ENCODE results near the gene BCAP31. TPM values are rescaled to one million over a fixed set of nuclear protein-coding genes. Genes with fewer than 3 reads are reported as not detected.

The BCAP31 gene
- total RNA-seq, 1 experiment from 2014 or later, result 138 TPM

GRCh38 chrX:153686711-153687110, 37.5 kb downstream of the BCAP31 start:
- Histone ChIP-seq H2BK12ac (ENCODE audit: insufficient read length, low read depth, low read length) (no peak overlapping the region), H3K14ac (ENCODE audit: insufficient read depth, low read length) (no peak overlapping the region), H3K23ac (ENCODE audit: insufficient read length, low read depth, low read length) (no peak overlapping the region), H3K27ac (ENCODE audit: insufficient read length, low read depth, low read length) (no peak overlapping the region), H3K4me2 (ENCODE audit: insufficient read depth, insufficient read length, low read length) (no peak overlapping the region), H3K56ac (ENCODE audit: insufficient read length, low read depth, low read length) (no peak overlapping the region), H3K79me1 (ENCODE audit: insufficient read depth, low read depth, low read length, poor library complexity, severe bottlenecking) (no peaks in the 10 kb centered on the region), H4K20me1 (ENCODE audit: control insufficient read depth, insufficient read depth, insufficient read length) (peaks cover 5% of the 10 kb centered on the region), H4K8ac (replicated peaks; ENCODE audit: insufficient read length, low read depth, low read length) (no peak overlapping the region), H2AK5ac (ENCODE audit: insufficient read length, low read length) (no peak overlapping the region), H3K27me3 (ENCODE audit: insufficient read depth, low read length) (no peaks in the 10 kb centered on the region), H2BK5ac (ENCODE audit: insufficient read length, low read length) (no peak overlapping the region), H3T11ph (ENCODE audit: low read length) (no peak overlapping the region), H3K79me2 (ENCODE audit: insufficient read depth, low read length) (no peaks in the 10 kb centered on the region; the same call in 1 of the 2 replicates), H3K9ac (ENCODE audit: extremely low read depth, insufficient read length, low read length) (no peak overlapping the region), H2AFZ (ENCODE audit: low read length) (no peak overlapping the region), H2BK20ac (ENCODE audit: low read depth, low read length, poor library complexity, severe bottlenecking) (no peak overlapping the region), H3K18ac (ENCODE audit: insufficient read length, low read depth, low read length) (no peak overlapping the region), H3K9me3 (ENCODE audit: control insufficient read depth, low read depth, low read length) (peaks cover 6% of the 10 kb centered on the region), H3K23me2 (ENCODE audit: insufficient read length, low read depth, low read length, poor library complexity, severe bottlenecking) (no peaks in the 10 kb centered on the region), H4K91ac (ENCODE audit: insufficient read length, low read depth, low read length) (no peak overlapping the region), H2BK15ac (ENCODE audit: low read depth, low read length) (no peak overlapping the region), H3K4ac (ENCODE audit: low read depth, low read length) (no peak overlapping the region), H3K4me1 (ENCODE audit: insufficient read depth, low read length) (no peaks in the 10 kb centered on the region; the same call in 1 of the 2 replicates), H4K5ac (ENCODE audit: insufficient read length, low read depth, low read length) (no peak overlapping the region), H2BK120ac (ENCODE audit: low read depth, low read length, poor library complexity, severe bottlenecking) (no peak overlapping the region)
- H3K9me3 Mint-ChIP-seq, result peaks cover 37 to 53% of the 10 kb centered on the region in 2 experiments
- peak overlapping the region; percentile 50 to 69 for H3K4me3 Mint-ChIP-seq
- no peak for TF ChIP-seq CTCF (conservative IDR thresholded peaks at IDR 0.05)
- no CpG with 5 or more reads among the region's 9 CpGs for WGBS (ENCODE audit: extremely low coverage, insufficient read length, low lambda C conversion rate)
- peaks cover 20 to 35% (median 29%) of the 10 kb centered on the region in 3 experiments for H3K36me3 Mint-ChIP-seq (ENCODE audit: insufficient read depth in 1 of 3, low read depth in 3 of 3)
- peaks cover 15 to 21% of the 10 kb centered on the region in 2 experiments for H3K4me1 Mint-ChIP-seq
- H3K27me3 Mint-ChIP-seq (ENCODE audit: low read depth), result peaks cover 2% of the 10 kb centered on the region; the same call in 1 of the 2 replicates
- no peak for DNase-seq
- H3K27ac Mint-ChIP-seq, result peak overlapping the region; percentile 44 to 92 (median 85); a peak in 4 of 7 replicates
